ENCODE results near the gene SNCA. TPM values are rescaled to one million over a fixed set of nuclear protein-coding genes. Genes with fewer than 3 reads are reported as not detected.

Gene SNCA
- polyA plus RNA-seq, 2 donors = 2.0 to 7.4 TPM

DNA sequence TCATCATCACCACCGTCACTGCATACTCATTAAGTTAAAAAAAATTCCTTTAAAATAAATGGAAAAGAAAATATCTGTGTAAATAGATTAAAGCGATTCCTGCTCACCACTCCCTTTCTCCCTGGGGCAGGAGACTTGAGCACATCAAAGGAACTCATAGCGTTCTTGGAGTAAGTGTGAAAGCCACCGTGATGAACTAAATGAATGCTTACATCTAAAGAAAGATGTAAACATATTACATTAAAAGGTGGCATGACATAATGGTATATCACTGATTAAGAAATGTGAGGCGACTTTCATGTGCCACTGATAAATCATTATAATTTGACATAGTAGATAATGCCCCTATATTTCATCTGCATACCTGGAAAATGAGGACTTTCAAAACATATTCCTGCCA is 92.0 kb downstream of the SNCA start:
- Histone ChIP-seq H3K27me3 (ENCODE audit: control insufficient read depth in 1 of 2, insufficient read depth in 2 of 2, low read length in 2 of 2) (no peaks in the 10 kb centered on the region), H3K36me3 (ENCODE audit: control insufficient read depth in 2 of 2, insufficient read depth in 2 of 2, low read length in 1 of 2) (no peaks in the 10 kb centered on the region), H3K9me3 (ENCODE audit: control insufficient read depth in 2 of 2, insufficient read depth in 1 of 2, low read depth in 1 of 2, low read length in 1 of 2) (no peaks in the 10 kb centered on the region), H3K4me1 (ENCODE audit: control insufficient read depth in 2 of 2, insufficient read depth in 2 of 2, low read length in 1 of 2) (no peaks in the 10 kb centered on the region), H3K4me3 (ENCODE audit: low read depth in 1 of 2, low read length in 2 of 2) (no peak overlapping the region), H3K27ac (ENCODE audit: low read depth in 2 of 2, low read length in 1 of 2) (no peak overlapping the region)
- 46 to 59% methylated on average over 5 of the region's 5 CpGs for WGBS, 2 donors

DNA sequence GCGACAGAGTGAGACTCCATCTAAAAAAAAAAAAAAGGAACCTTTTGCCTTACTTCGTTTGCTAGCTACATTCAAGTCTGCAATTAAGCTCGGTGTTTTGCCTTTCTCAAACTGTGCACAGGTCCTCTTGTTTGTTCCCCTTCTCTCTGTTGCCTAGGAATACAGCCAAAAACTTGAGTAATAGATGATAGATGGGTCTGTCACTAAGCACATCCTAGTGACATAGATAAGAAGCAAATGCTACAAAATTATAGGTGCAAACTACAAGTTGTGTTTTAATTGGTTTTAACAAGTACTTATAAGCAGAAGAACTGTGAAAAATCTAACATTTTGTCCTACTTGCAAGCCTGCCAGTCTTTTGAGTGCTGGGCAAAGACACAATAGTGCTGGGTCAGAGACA is 95.2 kb downstream of the SNCA start:
- Histone ChIP-seq H3K36me3 (ENCODE audit: control insufficient read depth in 2 of 2, insufficient read depth in 2 of 2, low read length in 1 of 2) (no peaks in the 10 kb centered on the region), H3K4me1 (ENCODE audit: control insufficient read depth in 2 of 2, insufficient read depth in 2 of 2, low read length in 1 of 2) (no peaks in the 10 kb centered on the region), H3K27ac (ENCODE audit: low read depth in 2 of 2, low read length in 1 of 2) (no peak overlapping the region), H3K27me3 (ENCODE audit: control insufficient read depth in 1 of 2, insufficient read depth in 2 of 2, low read length in 2 of 2) (no peaks in the 10 kb centered on the region), H3K9me3 (ENCODE audit: control insufficient read depth in 2 of 2, insufficient read depth in 1 of 2, low read depth in 1 of 2, low read length in 1 of 2) (no peaks in the 10 kb centered on the region), H3K4me3 (ENCODE audit: low read depth in 1 of 2, low read length in 2 of 2) (no peak overlapping the region)
- 82 to 84% methylated on average over 3 of the region's 3 CpGs for WGBS, 2 donors

DNA sequence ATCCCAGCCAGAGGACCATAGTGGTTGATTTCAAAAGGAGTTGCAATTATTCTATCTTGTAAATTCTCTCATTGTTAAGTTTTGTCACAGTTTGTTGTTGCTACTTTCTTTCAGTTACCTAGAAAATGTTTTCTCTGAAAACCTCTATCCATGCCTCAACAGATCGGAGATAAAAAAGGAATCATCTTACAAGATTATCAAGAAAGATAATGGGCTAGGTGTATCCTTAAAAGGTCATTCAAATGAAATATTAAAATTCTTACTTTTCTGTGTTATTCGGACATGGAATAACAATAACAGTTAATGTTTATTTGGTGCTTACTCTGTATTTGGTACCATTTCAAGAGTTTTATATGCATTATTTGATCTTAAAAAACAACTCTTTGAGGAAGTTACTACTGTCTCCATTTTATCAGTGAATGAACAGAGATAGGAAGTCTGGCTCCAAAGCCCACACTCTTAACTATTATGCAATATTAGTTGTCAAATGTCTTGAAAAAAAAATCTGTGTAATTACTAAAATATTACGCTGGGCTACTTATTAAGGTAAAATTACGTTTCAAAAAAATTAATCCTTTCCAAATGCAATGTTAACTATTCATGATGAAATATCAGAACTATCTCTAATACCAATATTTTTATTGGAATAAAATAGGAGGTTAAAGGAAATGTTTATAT is 97.5 kb downstream of the SNCA start:
- whole genome bisulfite sequencing, 2 donors = 89 to 92% methylated on average over 4 of the region's 4 CpGs
- no peaks in the 10 kb centered on the region for H3K9me3 ChIP-seq (ENCODE audit: control insufficient read depth in 2 of 2, insufficient read depth in 1 of 2, low read depth in 1 of 2, low read length in 1 of 2)
- H3K4me1 ChIP-seq (ENCODE audit: control insufficient read depth in 2 of 2, insufficient read depth in 2 of 2, low read length in 1 of 2) = no peaks in the 10 kb centered on the region
- H3K36me3 ChIP-seq (ENCODE audit: control insufficient read depth in 2 of 2, insufficient read depth in 2 of 2, low read length in 1 of 2) = no peaks in the 10 kb centered on the region
- H3K4me3 ChIP-seq (ENCODE audit: low read depth in 1 of 2, low read length in 2 of 2) = no peak overlapping the region
- no peak overlapping the region for H3K27ac ChIP-seq (ENCODE audit: low read depth in 2 of 2, low read length in 1 of 2)
- H3K27me3 ChIP-seq (ENCODE audit: control insufficient read depth in 1 of 2, insufficient read depth in 2 of 2, low read length in 2 of 2) = no peaks in the 10 kb centered on the region

DNA sequence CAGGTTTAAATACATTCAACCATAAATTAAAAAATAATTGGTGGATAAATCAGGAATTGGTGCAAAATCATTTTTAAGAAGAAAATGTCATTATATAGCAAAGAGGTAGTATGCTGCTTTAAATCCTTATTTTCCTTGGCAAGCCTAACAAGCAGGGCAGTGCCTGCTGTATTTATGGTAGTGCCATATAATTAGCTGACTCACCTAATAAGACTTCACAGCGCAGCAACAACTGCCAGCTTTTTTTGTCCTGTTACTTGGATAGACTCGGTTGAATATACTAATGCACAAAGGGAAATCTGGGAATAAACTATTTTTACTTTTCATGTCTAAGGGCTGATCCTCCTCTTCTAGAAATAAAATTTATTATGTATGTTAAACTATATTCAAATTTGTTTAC is 99.1 kb downstream of the SNCA start:
- Histone ChIP-seq H3K36me3 (ENCODE audit: control insufficient read depth in 2 of 2, insufficient read depth in 2 of 2, low read length in 1 of 2) (no peaks in the 10 kb centered on the region), H3K4me3 (ENCODE audit: low read depth in 1 of 2, low read length in 2 of 2) (no peak overlapping the region), H3K27me3 (ENCODE audit: control insufficient read depth in 1 of 2, insufficient read depth in 2 of 2, low read length in 2 of 2) (no peaks in the 10 kb centered on the region), H3K4me1 (ENCODE audit: control insufficient read depth in 2 of 2, insufficient read depth in 2 of 2, low read length in 1 of 2) (no peaks in the 10 kb centered on the region), H3K27ac (ENCODE audit: low read depth in 2 of 2, low read length in 1 of 2) (no peak overlapping the region), H3K9me3 (ENCODE audit: control insufficient read depth in 2 of 2, insufficient read depth in 1 of 2, low read depth in 1 of 2, low read length in 1 of 2) (no peaks in the 10 kb centered on the region)
- WGBS, 2 donors = 41 to 62% methylated on average over 2 of the region's 2 CpGs

DNA sequence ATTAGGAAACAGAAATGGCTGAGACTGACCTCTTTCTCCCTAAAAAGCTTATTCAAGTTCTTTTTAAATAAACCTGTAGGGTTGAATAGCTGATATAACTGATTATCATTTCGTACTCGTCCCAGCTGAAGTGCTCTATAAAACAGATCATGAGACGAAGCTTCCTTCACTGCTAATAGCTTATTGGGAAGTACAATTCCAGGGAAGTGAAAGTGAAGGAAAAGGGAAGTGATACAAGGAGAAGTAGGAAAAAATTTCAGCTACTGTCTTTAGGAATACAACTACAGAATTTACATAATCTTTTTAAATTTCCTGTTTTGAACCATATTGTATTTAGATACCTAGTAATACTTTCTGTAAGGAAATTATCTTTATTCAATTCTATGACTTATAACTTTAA is 103.0 kb downstream of the SNCA start:
- 84 to 86% methylated on average over 3 of the region's 3 CpGs for WGBS, 2 donors
- Histone ChIP-seq H3K4me1 (ENCODE audit: control insufficient read depth in 2 of 2, insufficient read depth in 2 of 2, low read length in 1 of 2) (no peaks in the 10 kb centered on the region), H3K27me3 (ENCODE audit: control insufficient read depth in 1 of 2, insufficient read depth in 2 of 2, low read length in 2 of 2) (peaks cover 0 to 2% of the 10 kb centered on the region in 2 donors), H3K9me3 (ENCODE audit: control insufficient read depth in 2 of 2, insufficient read depth in 1 of 2, low read depth in 1 of 2, low read length in 1 of 2) (no peaks in the 10 kb centered on the region), H3K36me3 (ENCODE audit: control insufficient read depth in 2 of 2, insufficient read depth in 2 of 2, low read length in 1 of 2) (no peaks in the 10 kb centered on the region), H3K27ac (ENCODE audit: low read depth in 2 of 2, low read length in 1 of 2) (no peak overlapping the region), H3K4me3 (ENCODE audit: low read depth in 1 of 2, low read length in 2 of 2) (no peak overlapping the region)

DNA sequence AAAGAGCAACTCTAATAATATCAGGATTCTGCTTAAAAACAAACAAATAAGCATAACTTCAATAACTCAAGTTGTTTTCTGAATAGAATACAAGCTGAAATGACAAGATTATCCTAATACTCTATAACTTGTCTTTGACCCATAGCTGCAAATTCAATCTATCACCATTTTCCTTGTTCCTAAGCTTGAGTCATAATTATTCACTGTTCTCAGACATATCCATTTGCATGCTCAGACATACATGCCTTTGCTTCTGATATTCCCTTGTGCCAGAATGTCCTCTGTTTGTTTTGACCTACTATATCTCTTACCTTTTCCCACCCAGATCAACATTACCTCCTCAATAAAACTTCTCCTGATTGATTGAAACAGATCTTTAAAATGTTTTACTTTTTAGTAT is 109.7 kb downstream of the SNCA start:
- Histone ChIP-seq H3K36me3 (ENCODE audit: control insufficient read depth in 2 of 2, insufficient read depth in 2 of 2, low read length in 1 of 2) (no peaks in the 10 kb centered on the region), H3K27ac (ENCODE audit: low read depth in 2 of 2, low read length in 1 of 2) (no peak overlapping the region), H3K4me3 (ENCODE audit: low read depth in 1 of 2, low read length in 2 of 2) (no peak overlapping the region), H3K27me3 (ENCODE audit: control insufficient read depth in 1 of 2, insufficient read depth in 2 of 2, low read length in 2 of 2) (peaks cover 0 to 2% of the 10 kb centered on the region in 2 donors), H3K9me3 (ENCODE audit: control insufficient read depth in 2 of 2, insufficient read depth in 1 of 2, low read depth in 1 of 2, low read length in 1 of 2) (no peaks in the 10 kb centered on the region), H3K4me1 (ENCODE audit: control insufficient read depth in 2 of 2, insufficient read depth in 2 of 2, low read length in 1 of 2) (no peaks in the 10 kb centered on the region)

- Histone ChIP-seq H3K27ac (ENCODE audit: low read depth in 2 of 2, low read length in 1 of 2) (no peak overlapping the region), H3K9me3 (ENCODE audit: control insufficient read depth in 2 of 2, insufficient read depth in 1 of 2, low read depth in 1 of 2, low read length in 1 of 2) (no peaks in the 10 kb centered on the region), H3K4me3 (ENCODE audit: low read depth in 1 of 2, low read length in 2 of 2) (no peak overlapping the region), H3K4me1 (ENCODE audit: control insufficient read depth in 2 of 2, insufficient read depth in 2 of 2, low read length in 1 of 2) (no peaks in the 10 kb centered on the region), H3K27me3 (ENCODE audit: control insufficient read depth in 1 of 2, insufficient read depth in 2 of 2, low read length in 2 of 2) (no peaks in the 10 kb centered on the region), H3K36me3 (ENCODE audit: control insufficient read depth in 2 of 2, insufficient read depth in 2 of 2, low read length in 1 of 2) (no peaks in the 10 kb centered on the region)
- 73 to 80% methylated on average over 4 to 5 of the region's 5 CpGs for WGBS, 2 donors
These were observed 111.7 kb downstream of the SNCA start for GRCh38 chr4:89725268-89725667.

DNA sequence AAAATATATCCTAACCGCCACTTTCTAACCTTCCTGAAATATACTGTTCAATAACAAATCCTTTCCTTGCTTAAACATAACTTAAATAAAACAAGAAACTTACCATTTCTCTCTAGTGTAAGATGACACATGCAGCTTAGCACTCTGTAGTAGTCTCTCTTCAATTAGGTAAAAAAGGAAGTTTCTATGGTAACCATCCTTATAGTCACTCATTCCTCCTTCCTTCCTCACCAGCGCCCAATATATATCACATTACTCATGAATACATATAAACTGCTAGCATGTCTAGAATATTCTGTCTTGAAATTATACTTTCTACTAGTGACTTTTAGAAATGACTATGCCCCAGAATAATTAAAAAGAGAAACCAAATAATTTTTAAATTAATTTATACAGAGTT is 112.2 kb downstream of the SNCA start:
- no peaks in the 10 kb centered on the region for H3K9me3 ChIP-seq (ENCODE audit: control insufficient read depth in 2 of 2, insufficient read depth in 1 of 2, low read depth in 1 of 2, low read length in 1 of 2)
- no peak overlapping the region for H3K27ac ChIP-seq (ENCODE audit: low read depth in 2 of 2, low read length in 1 of 2)
- H3K36me3 ChIP-seq (ENCODE audit: control insufficient read depth in 2 of 2, insufficient read depth in 2 of 2, low read length in 1 of 2) = no peaks in the 10 kb centered on the region
- 79 to 90% methylated on average over 2 of the region's 2 CpGs for WGBS, 2 donors
- H3K4me3 ChIP-seq (ENCODE audit: low read depth in 1 of 2, low read length in 2 of 2) = no peak overlapping the region
- no peaks in the 10 kb centered on the region for H3K27me3 ChIP-seq (ENCODE audit: control insufficient read depth in 1 of 2, insufficient read depth in 2 of 2, low read length in 2 of 2)
- H3K4me1 ChIP-seq (ENCODE audit: control insufficient read depth in 2 of 2, insufficient read depth in 2 of 2, low read length in 1 of 2) = no peaks in the 10 kb centered on the region

- H3K36me3 ChIP-seq (ENCODE audit: control insufficient read depth in 2 of 2, insufficient read depth in 2 of 2, low read length in 1 of 2) = no peaks in the 10 kb centered on the region
- no peak overlapping the region for H3K4me3 ChIP-seq (ENCODE audit: low read depth in 1 of 2, low read length in 2 of 2)
- H3K27ac ChIP-seq (ENCODE audit: low read depth in 2 of 2, low read length in 1 of 2) = no peak overlapping the region
- H3K4me1 ChIP-seq (ENCODE audit: control insufficient read depth in 2 of 2, insufficient read depth in 2 of 2, low read length in 1 of 2) = no peaks in the 10 kb centered on the region
- 64 to 85% methylated on average over 5 of the region's 5 CpGs for WGBS, 2 donors
- no peaks in the 10 kb centered on the region for H3K27me3 ChIP-seq (ENCODE audit: control insufficient read depth in 1 of 2, insufficient read depth in 2 of 2, low read length in 2 of 2)
- no peaks in the 10 kb centered on the region for H3K9me3 ChIP-seq (ENCODE audit: control insufficient read depth in 2 of 2, insufficient read depth in 1 of 2, low read depth in 1 of 2, low read length in 1 of 2)
These were observed 113.9 kb downstream of the SNCA start for GRCh38 chr4:89723096-89723495.

GRCh38 chr4:89722517-89722916 is 114.4 kb downstream of the SNCA start:
- 91 to 97% methylated on average over 2 of the region's 2 CpGs for WGBS, 2 donors
- H3K27me3 ChIP-seq (ENCODE audit: control insufficient read depth in 1 of 2, insufficient read depth in 2 of 2, low read length in 2 of 2) = no peaks in the 10 kb centered on the region
- no peak overlapping the region for H3K27ac ChIP-seq (ENCODE audit: low read depth in 2 of 2, low read length in 1 of 2)
- H3K4me1 ChIP-seq (ENCODE audit: control insufficient read depth in 2 of 2, insufficient read depth in 2 of 2, low read length in 1 of 2) = no peaks in the 10 kb centered on the region
- no peaks in the 10 kb centered on the region for H3K9me3 ChIP-seq (ENCODE audit: control insufficient read depth in 2 of 2, insufficient read depth in 1 of 2, low read depth in 1 of 2, low read length in 1 of 2)
- no peaks in the 10 kb centered on the region for H3K36me3 ChIP-seq (ENCODE audit: control insufficient read depth in 2 of 2, insufficient read depth in 2 of 2, low read length in 1 of 2)
- no peak overlapping the region for H3K4me3 ChIP-seq (ENCODE audit: low read depth in 1 of 2, low read length in 2 of 2)
